NCI-H2107 (cell line): ENCODE data around the gene GPR26.
"Not testable (repeated sequence)": the region's sequence is repeated elsewhere in the genome, so short reads cannot be mapped to it uniquely, and the experiment has no call there.

Experiments used
- DNase-seq: peaks from one replicate; lab custom pipeline; 2025; lab: John Stamatoyannopoulos, UW

GPR26 gene

GRCh38 chr10:123717336-123717735 is 51.2 kb downstream of the GPR26 start:
- no peak for DNase-seq

DNA sequence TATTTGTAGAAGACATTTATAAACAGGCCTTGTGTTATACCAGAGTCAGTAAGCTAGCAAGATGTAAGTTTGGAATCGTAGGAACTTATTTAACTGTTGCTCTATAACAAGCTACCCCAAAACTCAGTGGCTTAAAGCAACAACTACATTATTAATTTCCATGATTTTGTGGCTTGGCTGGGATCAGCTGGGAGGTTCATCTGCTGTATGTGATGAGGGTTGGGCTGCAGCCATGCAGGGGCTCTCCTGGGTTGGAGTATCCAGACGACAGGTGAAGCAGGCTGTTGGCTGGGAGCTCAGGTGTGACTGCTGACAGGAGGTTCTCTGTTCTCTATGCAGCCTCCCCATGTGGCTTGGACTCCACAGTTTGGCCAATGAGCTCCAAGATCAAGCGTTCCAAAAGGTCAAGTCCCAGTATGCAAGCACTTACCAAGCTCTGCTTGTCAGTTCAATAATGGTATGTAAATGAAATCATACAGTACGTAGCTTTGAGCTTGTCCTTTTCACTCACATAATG is 52.4 kb downstream of the GPR26 start:
- no peak for DNase-seq

GRCh38 chr10:123720536-123720935 is 54.4 kb downstream of the GPR26 start:
- DNase-seq = no peak

DNA sequence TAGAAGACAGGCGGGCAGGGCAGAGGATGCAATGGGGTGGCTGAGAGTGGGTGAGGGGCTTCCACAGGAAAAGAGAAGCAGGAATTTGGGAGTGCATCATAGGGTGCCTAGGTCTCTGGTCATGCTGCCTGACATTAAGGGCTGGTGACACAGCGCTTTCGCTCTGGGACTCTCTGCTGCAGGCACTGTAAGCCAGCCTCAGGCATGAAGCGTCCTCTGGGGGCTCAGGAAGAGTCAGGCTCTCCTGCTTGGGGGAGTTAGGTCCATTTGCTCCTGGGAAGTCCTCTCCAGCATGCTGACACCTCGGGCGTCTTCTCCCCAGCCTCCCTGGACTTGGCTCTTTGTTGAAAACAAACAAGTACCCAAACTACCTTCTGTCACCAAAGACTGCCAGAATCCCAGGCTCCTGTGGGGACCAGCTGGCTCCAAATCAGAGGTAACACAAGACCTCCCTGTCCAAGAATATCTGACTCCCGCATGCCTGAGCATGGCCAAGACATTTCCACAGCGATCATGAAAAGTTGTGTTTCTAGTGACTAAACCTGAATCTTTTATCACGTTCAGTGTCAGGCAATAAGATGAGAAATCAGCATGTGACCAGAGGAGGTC is 55.4 kb downstream of the GPR26 start:
- no peak for DNase-seq

- no peak for DNase-seq
These were observed 56.2 kb downstream of the GPR26 start for GRCh38 chr10:123722351-123722750.

DNA sequence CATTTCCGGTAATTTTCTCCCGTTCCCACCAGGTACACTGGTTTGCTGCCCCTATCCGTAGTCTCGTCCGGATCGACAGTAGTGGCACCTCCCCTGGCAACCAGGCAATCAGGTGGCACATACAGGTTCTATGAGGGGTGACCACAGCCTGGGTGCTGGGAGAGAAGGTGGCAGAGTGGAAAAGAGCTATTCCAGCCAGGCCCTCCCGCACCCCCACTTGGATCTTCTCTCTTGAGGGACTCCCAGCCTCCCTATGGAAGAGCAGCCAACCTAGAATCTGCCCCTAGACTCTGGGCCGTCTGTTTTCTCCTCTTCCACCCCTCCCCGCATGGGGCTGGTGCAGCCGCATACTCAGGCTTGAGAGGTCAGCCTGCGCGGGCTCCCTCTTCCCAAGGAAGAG is 58.6 kb downstream of the GPR26 start:
- DNase-seq = no peak

DNA sequence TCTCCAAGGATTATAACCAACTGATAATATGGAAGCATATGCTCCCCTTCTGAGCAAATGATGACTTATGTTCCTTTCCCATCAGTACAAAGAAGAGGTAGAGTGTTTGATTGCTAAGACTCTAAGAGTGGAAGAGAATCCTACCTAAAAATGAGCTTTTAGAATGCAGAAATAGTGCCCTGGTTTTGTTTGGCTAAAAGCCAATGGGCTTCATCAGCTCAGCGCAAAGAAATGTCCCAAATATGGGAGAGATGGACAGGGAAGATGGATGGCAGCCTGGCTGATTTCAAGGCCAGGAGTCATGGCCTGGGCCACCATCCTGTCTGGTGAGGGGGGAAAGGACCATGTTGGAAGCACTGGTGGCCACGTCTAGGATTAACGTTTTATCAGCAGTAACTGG is 60.2 kb downstream of the GPR26 start:
- no peak for DNase-seq

DNA sequence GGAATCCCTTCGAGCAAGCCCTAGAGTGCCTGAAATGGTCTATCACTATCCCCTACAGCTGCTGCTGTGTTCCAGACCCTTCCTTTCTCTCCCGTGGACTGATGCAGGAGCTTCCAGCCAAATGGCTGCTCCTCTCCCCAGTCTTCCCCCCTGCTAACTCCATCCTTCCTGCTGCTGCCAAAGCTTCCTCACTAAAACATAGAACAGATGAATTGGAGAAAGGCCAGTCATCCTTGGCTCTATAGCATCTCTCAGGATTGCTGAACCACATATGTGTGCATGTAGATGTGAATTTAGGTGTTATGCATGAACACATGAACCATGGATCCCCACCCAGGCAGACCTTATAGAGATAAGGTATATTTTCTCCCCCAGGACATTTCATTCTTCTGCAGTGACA is 60.7 kb downstream of the GPR26 start:
- no peak for DNase-seq

DNA sequence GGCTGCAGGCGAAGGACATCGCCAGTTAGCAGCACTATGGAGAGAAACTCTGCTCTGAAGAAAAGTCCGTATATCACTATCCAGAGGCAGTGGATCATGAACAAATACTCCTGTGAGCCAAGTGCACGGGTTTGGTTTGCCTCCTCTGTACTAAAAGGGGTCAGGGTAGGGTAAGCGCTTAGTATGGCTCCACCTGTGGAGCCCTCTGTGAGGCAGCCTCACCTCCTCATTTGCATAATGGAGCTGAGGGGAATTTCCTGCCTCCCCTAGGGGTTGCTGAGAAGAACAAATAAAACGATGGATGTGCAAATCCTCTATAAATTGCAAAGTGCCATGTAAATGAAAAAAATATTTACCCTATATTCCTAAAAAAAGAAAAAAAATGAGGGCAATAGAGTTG is 63.4 kb downstream of the GPR26 start:
- no peak for DNase-seq

GRCh38 chr10:123736917-123737316 is 70.8 kb downstream of the GPR26 start:
- DNase-seq = not testable (repeated sequence)

DNA sequence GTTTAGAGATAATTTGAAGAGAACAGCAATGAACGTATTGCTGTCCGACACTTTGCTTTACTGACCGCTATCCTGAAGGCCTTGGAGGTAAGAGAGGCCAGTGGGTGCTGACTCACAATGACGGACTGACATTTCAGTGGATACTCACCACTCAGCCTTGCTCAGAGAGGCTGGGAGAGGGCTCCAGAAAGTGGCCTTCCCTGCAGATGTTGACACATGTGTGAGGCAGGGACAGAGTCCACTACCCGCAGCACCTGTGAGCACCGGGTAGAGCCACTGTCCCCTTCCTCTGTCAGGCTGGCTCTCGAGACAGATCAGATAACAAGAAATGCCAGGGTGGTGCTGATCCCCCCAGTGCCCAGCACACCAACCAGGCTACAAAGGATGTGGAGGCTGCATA is 75.0 kb downstream of the GPR26 start:
- no peak for DNase-seq

DNA sequence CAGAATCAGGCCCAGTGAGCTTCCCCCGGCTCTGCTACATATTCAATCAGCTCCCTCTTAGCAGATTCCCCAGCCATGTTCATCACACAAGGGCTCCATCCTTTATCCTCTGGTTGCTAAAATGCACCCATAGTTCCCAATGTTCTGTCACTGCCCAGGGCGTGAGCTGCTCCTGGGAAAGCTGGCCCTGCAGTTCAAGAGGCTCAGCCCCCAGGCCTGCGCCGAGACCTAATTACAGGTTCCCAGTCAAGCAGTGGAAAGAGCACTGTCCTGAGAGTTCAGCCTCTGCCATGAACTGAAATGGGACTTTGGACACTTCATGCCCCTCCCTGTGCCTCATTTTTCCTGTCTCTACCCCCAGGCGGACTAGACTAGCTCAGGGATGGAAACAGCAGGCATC is 75.6 kb downstream of the GPR26 start:
- DNase-seq = no peak

DNA sequence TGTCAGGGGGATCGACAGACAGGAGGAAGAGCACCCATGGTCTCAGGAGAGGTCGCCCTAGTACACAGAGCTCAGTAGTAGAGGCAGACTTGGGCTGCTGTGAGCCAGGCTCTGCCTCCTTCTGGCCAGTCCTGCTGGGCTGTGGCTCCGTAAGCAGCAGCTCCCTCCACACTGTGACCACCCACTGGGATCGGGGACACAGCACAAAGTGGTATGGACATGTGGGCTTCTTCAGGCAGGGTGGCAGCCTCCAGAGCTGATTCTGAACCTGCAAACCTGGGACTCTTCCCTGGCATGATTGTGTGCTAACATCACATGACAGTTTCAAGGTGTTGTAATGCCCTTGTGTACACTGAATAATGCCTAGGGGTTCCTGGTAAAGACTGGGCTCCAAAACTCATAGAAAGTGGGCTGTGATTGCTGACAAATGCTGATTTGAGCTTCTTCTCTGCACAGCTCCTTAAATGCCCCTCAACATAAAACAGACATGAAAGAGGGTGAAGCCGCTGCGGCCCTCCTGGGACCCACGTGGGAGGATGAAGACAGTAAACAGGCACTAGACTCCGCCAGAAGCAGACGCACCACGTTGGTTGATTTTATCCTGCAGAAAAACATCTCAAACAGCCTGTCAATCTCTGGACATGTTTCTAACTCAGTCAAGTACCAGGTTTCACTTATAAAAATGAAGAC is 76.7 kb downstream of the GPR26 start:
- no peak for DNase-seq

GRCh38 chr10:123743441-123744223 is 77.5 kb downstream of the GPR26 start:
- no peak for DNase-seq

DNA sequence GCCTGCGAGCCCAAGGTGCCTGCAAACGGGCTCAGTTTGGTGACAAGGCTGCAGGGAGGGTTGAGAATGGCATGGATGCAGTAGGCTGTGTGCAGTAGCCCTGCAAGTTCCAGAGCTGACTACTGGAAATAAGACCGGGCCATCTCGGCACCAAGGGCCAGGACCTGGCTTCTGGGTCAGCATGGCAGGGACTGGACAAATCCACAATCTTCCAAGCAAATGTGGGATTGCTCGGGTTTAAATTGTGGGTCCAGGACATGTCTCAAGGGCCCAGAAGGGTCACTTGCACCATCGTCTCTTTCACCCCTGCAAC is 78.0 kb downstream of the GPR26 start:
- DNase-seq = no peak
